ENCODE results near the gene ASGR2.

ASGR2 gene

DNA sequence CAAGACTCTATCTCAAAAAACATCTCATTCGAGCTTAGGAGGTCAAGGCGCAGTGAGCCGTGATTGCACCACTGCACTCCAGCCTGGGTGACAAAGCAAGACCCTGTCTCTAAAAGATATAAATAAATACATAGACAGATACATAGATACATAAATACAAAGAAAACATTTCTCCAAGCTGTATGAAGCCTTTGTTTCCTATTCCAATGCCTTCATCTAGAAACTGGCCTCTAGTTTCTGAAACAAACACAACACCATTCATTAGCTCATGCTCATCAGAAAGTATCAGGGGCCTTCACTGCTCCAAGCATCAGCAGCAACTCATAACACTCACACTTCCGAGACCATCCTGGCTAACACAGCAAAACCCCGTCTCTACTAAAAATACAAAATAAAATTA, 10.3 kb upstream of the ASGR2 start:
- ATAC-seq = no peak
- no peak for TF ChIP-seq ZNF70 (CRISPR knock-in tag; IDR thresholded peaks at IDR 0.05)
- no peak for TF ChIP-seq ESRRG (CRISPR knock-in tag; IDR thresholded peaks at IDR 0.05)
- TF ChIP-seq ZC3H10 (CRISPR knock-in tag; IDR thresholded peaks at IDR 0.05) = no peak
- no peak for TF ChIP-seq RARB (CRISPR knock-in tag; IDR thresholded peaks at IDR 0.05)
- TF ChIP-seq BACH2 (CRISPR knock-in tag; IDR thresholded peaks at IDR 0.05; ENCODE audit: borderline replicate concordance) = no peak
- TF ChIP-seq, protein P1, sequence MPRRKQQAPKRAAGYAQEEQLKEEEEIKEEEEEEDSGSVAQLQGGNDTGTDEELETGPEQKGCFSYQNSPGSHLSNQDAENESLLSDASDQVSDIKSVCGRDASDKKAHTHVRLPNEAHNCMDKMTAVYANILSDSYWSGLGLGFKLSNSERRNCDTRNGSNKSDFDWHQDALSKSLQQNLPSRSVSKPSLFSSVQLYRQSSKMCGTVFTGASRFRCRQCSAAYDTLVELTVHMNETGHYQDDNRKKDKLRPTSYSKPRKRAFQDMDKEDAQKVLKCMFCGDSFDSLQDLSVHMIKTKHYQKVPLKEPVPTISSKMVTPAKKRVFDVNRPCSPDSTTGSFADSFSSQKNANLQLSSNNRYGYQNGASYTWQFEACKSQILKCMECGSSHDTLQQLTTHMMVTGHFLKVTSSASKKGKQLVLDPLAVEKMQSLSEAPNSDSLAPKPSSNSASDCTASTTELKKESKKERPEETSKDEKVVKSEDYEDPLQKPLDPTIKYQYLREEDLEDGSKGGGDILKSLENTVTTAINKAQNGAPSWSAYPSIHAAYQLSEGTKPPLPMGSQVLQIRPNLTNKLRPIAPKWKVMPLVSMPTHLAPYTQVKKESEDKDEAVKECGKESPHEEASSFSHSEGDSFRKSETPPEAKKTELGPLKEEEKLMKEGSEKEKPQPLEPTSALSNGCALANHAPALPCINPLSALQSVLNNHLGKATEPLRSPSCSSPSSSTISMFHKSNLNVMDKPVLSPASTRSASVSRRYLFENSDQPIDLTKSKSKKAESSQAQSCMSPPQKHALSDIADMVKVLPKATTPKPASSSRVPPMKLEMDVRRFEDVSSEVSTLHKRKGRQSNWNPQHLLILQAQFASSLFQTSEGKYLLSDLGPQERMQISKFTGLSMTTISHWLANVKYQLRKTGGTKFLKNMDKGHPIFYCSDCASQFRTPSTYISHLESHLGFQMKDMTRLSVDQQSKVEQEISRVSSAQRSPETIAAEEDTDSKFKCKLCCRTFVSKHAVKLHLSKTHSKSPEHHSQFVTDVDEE (CRISPR knock-in tag; IDR thresholded peaks at IDR 0.05) = no peak
- TF ChIP-seq, protein P2, sequence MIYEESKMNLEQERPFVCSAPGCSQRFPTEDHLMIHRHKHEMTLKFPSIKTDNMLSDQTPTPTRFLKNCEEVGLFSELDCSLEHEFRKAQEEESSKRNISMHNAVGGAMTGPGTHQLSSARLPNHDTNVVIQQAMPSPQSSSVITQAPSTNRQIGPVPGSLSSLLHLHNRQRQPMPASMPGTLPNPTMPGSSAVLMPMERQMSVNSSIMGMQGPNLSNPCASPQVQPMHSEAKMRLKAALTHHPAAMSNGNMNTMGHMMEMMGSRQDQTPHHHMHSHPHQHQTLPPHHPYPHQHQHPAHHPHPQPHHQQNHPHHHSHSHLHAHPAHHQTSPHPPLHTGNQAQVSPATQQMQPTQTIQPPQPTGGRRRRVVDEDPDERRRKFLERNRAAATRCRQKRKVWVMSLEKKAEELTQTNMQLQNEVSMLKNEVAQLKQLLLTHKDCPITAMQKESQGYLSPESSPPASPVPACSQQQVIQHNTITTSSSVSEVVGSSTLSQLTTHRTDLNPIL (CRISPR knock-in tag; IDR thresholded peaks at IDR 0.05; ENCODE audit: low read depth) = no peak
- TF ChIP-seq GLIS3 (CRISPR knock-in tag; IDR thresholded peaks at IDR 0.05) = no peak
- no peak for TF ChIP-seq PPARA (CRISPR knock-in tag; IDR thresholded peaks at IDR 0.05; ENCODE audit: borderline replicate concordance)
- TF ChIP-seq, protein P3, sequence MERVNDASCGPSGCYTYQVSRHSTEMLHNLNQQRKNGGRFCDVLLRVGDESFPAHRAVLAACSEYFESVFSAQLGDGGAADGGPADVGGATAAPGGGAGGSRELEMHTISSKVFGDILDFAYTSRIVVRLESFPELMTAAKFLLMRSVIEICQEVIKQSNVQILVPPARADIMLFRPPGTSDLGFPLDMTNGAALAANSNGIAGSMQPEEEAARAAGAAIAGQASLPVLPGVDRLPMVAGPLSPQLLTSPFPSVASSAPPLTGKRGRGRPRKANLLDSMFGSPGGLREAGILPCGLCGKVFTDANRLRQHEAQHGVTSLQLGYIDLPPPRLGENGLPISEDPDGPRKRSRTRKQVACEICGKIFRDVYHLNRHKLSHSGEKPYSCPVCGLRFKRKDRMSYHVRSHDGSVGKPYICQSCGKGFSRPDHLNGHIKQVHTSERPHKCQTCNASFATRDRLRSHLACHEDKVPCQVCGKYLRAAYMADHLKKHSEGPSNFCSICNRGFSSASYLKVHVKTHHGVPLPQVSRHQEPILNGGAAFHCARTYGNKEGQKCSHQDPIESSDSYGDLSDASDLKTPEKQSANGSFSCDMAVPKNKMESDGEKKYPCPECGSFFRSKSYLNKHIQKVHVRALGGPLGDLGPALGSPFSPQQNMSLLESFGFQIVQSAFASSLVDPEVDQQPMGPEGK (CRISPR knock-in tag; IDR thresholded peaks at IDR 0.05; ENCODE audit: borderline replicate concordance) = no peak
- no peak for TF ChIP-seq CSDC2 (CRISPR knock-in tag; IDR thresholded peaks at IDR 0.05)
- no peak for TF ChIP-seq TOX (CRISPR knock-in tag; IDR thresholded peaks at IDR 0.05; ENCODE audit: borderline replicate concordance)
- no peak for TF ChIP-seq SNAI2 (CRISPR knock-in tag; IDR thresholded peaks at IDR 0.05)
- no peak for TF ChIP-seq ZFP3 (CRISPR knock-in tag; IDR thresholded peaks at IDR 0.05)
- TF ChIP-seq ZFP30 (CRISPR knock-in tag; IDR thresholded peaks at IDR 0.05) = no peak
- TF ChIP-seq, protein P4, sequence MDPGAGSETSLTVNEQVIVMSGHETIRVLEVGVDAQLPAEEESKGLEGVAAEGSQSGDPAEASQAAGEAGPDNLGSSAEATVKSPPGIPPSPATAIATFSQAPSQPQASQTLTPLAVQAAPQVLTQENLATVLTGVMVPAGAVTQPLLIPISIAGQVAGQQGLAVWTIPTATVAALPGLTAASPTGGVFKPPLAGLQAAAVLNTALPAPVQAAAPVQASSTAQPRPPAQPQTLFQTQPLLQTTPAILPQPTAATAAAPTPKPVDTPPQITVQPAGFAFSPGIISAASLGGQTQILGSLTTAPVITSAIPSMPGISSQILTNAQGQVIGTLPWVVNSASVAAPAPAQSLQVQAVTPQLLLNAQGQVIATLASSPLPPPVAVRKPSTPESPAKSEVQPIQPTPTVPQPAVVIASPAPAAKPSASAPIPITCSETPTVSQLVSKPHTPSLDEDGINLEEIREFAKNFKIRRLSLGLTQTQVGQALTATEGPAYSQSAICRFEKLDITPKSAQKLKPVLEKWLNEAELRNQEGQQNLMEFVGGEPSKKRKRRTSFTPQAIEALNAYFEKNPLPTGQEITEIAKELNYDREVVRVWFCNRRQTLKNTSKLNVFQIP (CRISPR knock-in tag; IDR thresholded peaks at IDR 0.05; ENCODE audit: borderline replicate concordance, low read depth) = no peak
- no peak for TF ChIP-seq ARNTL (CRISPR knock-in tag; IDR thresholded peaks at IDR 0.05; ENCODE audit: borderline replicate concordance, low read depth)

DNA sequence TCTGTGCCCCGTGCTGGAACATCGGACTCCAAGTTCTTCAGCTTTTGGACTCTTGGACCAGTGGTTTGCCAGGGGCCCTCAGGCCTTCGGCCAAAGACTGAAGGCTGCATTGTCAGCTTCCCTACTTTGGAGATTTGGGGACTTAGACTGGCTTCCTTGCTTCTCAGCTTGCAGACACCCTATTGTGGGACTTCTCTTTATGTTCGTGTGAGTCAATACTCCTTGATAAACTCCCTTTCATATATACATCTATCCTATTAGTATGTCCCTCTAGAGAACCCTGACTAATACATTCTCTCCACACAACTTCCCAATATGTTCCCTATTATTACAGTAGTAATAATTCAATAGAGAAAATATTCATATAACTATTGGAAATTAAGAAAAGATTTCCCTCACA, 9.2 kb upstream of the ASGR2 start:
- TF ChIP-seq GLIS3 (CRISPR knock-in tag; IDR thresholded peaks at IDR 0.05) = no peak
- TF ChIP-seq CSDC2 (CRISPR knock-in tag; IDR thresholded peaks at IDR 0.05) = no peak
- TF ChIP-seq, protein P3 (CRISPR knock-in tag; IDR thresholded peaks at IDR 0.05; ENCODE audit: borderline replicate concordance) = no peak
- TF ChIP-seq, protein P5, sequence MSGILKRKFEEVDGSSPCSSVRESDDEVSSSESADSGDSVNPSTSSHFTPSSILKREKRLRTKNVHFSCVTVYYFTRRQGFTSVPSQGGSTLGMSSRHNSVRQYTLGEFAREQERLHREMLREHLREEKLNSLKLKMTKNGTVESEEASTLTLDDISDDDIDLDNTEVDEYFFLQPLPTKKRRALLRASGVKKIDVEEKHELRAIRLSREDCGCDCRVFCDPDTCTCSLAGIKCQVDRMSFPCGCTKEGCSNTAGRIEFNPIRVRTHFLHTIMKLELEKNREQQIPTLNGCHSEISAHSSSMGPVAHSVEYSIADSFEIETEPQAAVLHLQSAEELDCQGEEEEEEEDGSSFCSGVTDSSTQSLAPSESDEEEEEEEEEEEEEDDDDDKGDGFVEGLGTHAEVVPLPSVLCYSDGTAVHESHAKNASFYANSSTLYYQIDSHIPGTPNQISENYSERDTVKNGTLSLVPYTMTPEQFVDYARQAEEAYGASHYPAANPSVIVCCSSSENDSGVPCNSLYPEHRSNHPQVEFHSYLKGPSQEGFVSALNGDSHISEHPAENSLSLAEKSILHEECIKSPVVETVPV (CRISPR knock-in tag; IDR thresholded peaks at IDR 0.05) = no peak
- TF ChIP-seq, protein P4 (CRISPR knock-in tag; IDR thresholded peaks at IDR 0.05; ENCODE audit: borderline replicate concordance, low read depth) = no peak
- no peak for TF ChIP-seq ZNF565 (CRISPR knock-in tag; conservative IDR thresholded peaks at IDR 0.05; ENCODE audit: low read depth)
- no peak for TF ChIP-seq TCF4 (CRISPR knock-in tag; IDR thresholded peaks at IDR 0.05; ENCODE audit: borderline replicate concordance)
- no peak for TF ChIP-seq ZNF8 (CRISPR knock-in tag; IDR thresholded peaks at IDR 0.05)
- no peak for TF ChIP-seq ZNF70 (CRISPR knock-in tag; IDR thresholded peaks at IDR 0.05)
- TF ChIP-seq ZFP30 (CRISPR knock-in tag; IDR thresholded peaks at IDR 0.05) = no peak
- no peak for TF ChIP-seq PPARA (CRISPR knock-in tag; IDR thresholded peaks at IDR 0.05; ENCODE audit: borderline replicate concordance)
- no peak for TF ChIP-seq BACH2 (CRISPR knock-in tag; IDR thresholded peaks at IDR 0.05; ENCODE audit: borderline replicate concordance)
- TF ChIP-seq OSR1 (CRISPR knock-in tag; IDR thresholded peaks at IDR 0.05) = no peak
- no peak for TF ChIP-seq ISL1 (CRISPR knock-in tag; IDR thresholded peaks at IDR 0.05)
- no peak for TF ChIP-seq ARNTL (CRISPR knock-in tag; IDR thresholded peaks at IDR 0.05; ENCODE audit: borderline replicate concordance, low read depth)
- no peak for TF ChIP-seq TOX (CRISPR knock-in tag; IDR thresholded peaks at IDR 0.05; ENCODE audit: borderline replicate concordance)
- ATAC-seq = no peak
